HG03196 (cell line): Measurements from ENCODE around the gene POF1B.

Experiments
- ATAC-seq: cut with Tn5 transposase; IDR thresholded peaks from one replicate; pipeline ENCODE4 v1.9.1; 2021; ENCODE audit not compliant: unreplicated experiment

The POF1B gene

GRCh38 chrX:85243761-85244449 is 135.6 kb downstream of the POF1B start, which contains the start of the genes SATL1 and ZNF711:
TSS of gene SATL1 (minus strand) at chrX:85243779. CDS start at chrX:85108968, 134,811 bp downstream.
TSS of gene ZNF711 (plus strand) at chrX:85243991. CDS start at chrX:85247573, 3,582 bp downstream.
- ATAC-seq = peak; percentile 37

- no peak for ATAC-seq
These were observed 136.3 kb downstream of the POF1B start for GRCh38 chrX:85243155-85243554.
